GM18526 (cell line): ENCODE data around the gene ADGRD1.

ENCODE experiments used
- POLR2A ChIP-seq: IDR thresholded peaks from 3 replicates; pipeline ENCODE4 v1.6.1; 2011; ENCODE audit not compliant: insufficient read length; ENCODE audit errors: extremely low read depth

The ADGRD1 gene

DNA sequence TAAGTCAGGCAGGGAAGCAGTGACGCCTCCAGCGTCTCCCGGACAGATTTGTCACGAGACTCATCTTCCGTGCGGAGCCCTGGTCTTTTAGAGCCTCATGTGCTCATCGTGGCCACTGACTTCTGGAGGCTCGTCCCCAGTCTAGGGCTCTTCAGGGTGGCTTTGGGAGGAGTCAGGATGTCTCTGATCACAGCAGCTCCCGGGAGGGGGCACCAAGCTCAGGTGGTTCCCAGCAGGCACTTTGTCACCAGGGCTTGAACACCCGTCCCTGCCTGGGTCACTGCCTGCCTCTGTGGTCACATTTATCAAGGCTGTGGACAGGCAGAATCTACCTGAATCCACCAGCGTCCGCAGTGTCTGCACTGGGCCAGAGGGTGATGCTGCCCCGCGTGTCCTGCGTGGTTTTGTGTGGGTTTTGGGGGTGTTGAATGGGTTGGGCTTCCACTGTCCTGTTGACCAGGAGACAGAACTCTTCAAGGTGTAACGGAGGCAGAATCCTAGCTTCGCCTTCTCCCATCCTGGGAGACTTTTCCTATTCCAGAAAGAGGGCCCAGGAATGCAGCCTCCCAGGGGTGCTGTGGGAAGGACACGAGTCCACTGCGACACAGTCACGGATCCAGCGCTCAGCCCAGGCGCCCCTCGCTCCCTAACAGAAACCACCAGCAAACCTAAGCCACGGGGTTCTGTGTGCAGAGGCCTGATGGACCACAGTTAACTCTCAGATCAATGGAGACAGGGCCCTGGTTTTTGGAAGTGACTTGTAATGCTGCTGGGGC lies 132.3 kb downstream of the ADGRD1 start:
- TF ChIP-seq POLR2A = no peak

DNA sequence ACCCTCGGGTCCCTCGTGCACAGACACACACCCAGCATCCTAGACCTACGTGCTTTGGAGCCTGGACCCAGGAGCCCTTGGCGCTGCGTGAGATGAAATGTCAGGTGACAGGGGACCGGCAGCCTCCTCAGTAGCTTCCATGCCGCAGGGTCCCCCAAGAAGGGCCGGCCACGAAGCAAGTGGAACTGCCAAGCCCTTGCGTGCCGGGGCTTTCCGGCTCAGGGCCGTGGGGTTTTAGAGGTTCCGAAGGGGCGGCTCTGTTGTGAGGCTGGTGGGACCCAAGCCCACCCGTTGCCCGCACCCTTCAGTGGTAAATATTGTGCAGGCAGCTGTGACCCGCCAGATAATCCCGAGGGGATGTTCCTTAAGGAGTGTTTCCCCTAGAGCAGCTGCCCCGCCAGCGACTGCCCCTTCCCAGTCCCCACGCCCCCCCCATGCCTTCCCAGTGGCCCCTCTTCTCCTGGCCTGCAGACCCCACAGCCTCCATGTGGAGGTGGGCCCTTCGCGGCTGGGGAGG lies 133.7 kb downstream of the ADGRD1 start:
- no peak for TF ChIP-seq POLR2A

DNA sequence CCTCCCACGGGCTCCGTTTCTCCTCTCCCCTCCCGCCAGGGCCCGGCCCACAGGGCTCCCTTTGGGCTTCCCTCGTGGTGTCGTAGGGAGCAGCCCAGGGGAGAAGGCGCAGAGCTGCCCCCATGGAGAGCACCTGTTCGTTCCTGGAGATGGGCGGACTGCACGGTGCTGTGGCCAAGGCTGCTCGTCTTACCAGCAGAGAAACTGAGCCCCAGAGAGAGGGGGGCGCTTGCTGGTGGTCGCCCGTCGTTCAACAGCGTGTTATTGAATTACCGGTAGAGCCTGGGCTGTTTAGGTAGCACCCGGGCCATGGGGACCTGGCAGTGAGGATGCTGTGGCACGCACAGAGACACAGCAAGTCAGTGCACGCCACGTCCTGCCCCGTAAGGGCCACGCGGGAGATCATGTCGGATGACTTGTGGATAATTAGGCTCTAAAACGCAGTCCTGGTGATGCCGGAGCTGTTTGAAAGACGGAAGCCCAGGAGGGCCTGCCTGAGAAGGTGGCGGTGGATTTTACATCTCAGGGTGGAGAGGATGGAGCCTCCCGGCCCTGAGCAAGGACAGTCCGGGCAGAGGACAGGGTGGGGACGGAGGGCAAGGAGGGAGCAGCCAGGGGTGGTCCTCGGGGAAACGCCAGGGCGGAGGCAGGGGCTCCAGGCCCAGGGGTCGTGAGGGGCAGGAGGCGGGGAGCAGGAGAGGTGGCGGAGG lies 134.4 kb downstream of the ADGRD1 start:
- TF ChIP-seq POLR2A = no peak

DNA sequence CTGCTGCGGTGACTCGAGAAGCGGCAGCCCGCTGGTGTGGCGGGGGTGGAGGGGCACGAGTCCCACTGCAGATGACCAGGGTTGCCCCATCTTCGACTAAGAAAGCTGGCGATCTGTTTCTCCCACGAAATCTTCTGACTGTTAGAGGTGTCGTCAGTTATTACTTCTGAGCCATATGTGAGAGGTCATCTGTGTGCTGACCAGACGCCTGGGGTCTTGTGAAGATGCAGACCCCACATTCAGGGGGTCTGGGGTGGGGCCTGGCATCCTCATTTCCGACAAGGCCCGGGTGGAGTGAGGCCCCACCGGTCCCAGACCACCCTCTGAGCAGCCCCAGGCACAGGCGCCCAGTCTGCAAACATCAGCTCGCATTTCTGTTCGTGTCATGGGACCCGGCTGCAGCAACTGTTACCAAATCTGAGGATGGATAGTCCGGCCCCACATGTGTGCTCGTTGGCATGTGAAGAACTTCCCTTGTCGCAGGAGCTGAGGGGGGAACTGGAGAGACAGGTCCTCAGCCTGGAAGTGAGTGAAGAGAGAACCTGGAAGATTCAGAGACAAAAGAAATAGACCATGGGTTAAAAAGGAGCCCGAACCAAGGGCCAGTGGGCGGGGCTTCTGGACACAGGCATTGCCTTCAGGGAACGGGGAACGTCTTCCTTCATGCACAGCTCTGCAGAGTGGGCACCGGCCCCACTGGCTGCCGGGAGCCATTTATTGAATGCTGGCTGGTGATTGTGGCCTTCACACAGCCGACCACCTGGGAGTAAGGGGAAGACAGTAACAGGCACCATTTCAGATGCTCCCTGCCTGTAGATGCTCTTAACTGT lies 135.2 kb downstream of the ADGRD1 start:
- no peak for TF ChIP-seq POLR2A

DNA sequence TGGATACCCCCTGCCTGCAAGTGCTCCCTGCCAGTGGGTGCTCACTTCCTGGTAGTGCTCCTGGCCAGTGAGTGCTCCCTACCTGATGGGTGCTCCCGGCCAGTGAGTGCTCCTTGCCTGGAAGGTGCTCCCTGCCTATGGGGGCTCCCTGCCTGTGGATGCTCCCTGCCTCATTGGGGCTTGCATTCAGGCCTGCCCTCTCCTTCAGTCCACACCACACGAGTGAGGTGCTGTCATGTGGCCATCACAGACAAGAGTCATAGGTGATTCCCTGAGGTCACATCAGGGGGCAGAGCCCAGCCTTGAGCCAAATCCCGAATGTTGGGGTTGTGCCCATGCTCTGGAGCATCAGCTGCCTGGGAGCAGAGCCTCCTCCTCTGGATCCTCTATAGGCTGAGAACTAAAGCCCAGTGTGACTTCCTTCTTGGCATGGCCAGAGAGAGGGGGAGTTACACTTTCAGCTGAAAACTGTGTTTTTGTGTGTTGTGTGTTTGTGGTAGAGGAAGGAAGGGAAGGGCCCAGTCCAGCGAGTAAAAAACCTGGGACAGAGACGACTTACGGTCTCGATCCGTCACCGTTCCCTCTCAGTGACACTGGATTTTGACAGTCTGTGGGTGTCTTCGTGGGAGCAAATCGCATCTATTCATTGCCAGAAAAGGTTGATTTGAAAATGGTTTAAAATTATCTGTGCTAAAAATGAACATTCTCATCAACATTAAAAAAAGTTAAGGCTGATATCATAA lies 136.0 kb downstream of the ADGRD1 start:
- TF ChIP-seq POLR2A = no peak

DNA sequence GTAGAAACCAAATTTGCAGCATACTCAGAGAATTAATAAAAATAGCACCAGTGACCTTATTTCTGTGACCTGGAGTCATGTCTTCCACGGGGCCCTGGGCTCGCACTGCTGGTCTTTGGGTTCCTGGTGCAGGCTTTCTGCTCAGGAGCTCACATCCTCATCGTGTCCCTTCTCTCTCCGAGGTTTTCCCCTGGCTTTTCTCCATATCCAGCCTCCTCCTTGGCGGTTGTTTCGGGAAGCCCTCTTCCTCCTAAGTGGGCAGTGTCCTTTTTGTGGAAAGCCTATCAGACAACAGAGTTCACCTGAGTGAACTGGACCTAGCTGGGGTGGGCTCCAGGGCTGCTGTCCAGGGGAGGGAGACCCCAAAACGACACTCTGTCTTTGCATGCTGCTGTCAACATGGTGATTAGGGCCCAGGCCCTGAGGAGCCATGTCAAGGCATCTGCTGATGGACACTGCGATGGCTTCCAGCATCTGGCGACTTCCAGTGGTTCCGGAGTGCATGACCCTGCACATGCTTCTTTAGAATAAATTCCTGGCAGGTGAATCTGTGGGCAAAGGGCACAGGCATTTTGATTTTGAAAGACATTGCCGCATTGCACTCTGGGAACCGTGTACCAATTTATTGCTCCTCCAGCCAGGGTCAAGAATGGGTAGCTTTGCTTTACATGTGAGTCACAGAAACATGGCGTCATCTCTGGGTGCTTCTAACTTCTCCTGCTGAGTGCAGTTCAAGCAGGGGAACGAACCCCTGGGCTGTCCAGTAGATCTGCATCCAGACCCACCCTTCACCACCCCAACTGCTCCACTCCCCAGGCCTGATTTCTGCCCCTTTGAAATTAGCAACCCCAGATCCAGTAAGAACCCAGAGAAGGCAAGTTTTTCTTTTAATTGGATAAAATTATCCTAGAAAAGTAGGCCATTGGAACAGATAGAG lies 136.8 kb downstream of the ADGRD1 start:
- no peak for TF ChIP-seq POLR2A

DNA sequence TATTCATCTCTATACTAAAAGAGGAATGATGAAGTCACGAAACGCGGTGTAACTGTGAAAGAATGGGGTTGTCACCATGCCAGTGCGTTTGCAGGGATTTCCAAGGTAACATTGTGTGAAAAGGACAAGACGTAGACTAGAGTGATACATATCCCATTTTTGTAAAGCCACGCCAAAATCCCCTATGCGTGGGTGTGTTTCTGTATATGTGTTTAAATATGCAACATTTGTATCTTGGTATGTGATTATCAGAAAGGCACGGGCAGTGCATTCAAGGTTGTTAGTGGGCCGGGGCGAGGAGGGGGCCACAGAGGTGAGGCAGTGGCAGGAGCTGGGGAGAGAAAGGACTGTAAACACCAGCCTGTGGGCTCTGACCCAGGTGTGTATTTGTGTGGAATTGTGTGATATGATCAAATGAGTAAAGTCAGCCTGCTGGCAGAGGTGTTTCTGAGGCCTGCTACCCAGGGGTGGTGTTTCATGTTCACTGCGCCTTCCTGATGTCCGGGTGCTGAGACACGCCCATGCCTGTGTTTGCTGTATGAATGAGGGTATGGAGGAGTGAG lies 137.8 kb downstream of the ADGRD1 start:
- no peak for TF ChIP-seq POLR2A

DNA sequence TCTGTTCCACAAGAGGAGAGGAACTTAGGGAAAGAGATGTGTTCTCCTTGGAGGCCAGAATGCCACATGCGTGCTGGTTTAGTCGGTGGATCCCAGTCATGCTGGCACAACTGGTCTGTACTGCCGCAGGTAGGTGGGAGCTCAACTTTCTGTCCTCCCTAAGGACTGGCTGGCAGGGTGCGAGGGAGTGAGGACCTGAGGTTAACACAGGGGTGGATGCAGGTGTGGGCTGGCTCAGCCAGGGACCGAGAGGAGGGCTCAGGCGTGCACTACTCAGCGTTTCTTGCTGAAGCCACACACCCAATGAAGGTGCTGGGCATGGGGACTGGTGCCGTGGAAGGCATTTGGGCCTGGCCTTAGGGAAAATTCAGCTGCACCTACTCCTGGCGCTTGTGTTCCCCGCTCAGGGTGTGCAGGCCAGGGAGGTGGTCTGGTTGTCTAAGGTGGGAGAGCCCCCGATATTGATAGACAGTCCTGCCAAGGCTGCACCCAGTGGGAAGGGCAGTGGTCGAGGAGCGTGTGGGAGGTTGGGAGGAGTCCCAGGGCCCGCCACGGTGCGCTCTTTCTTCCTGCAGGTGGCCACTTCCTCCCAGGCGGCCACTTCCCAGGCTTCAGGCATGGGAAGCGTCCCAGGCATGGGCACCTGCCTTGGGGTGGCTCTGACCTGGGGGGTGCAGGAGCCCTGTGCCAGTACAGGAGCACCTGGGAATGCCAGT lies 138.4 kb downstream of the ADGRD1 start:
- TF ChIP-seq POLR2A = no peak

DNA sequence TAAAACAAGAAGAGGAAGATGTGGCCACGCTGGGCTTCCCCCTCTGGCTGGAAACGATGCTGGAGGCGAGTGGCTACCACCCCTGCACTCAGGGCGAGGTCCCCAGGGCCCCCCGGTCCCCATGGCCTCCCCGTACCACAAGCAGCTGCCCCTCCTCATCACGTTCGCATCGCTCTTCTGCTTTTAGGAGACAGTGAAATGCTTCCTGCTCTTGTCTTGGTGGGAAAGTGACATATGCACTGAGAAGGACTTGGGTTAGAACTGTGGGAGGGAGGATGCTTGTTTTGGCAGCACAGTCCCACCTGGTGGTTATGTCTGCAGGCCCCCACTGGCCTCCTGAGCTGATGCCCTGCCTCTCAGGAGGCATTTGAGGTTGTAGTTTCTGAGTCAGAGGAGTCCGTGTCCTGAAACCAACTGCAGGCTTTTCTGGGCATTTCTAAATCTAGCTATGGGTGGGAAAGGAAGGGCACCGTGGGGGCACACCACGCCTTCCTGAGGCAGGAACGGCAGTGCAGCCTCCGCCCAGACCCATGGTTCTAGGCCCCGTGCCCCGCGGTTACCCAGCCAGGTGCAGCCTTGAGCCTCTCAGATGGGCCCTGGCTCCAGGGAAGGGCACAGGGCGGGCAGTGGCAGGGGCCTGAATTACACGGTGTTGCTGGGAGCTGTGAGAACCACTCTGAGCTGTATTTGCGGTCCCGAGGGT lies 139.3 kb downstream of the ADGRD1 start:
- TF ChIP-seq POLR2A = no peak

DNA sequence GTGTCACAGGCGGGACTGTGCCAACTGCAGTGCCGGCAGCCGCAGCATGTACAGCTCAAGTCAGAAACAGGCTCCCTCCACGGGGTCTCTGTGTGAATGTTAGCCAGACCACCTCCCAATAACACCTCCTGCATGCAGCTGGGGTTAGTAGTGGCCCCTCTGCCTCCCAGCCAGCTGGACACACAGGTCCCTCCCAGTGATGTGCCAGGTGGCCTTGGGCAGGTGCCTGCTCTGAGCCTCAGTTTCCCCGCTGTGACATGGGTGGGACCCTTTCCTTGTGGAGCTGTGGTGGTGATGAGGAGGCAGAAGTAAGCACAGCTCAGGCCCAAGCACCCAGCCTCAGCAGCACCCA lies 139.9 kb downstream of the ADGRD1 start:
- no peak for TF ChIP-seq POLR2A

DNA sequence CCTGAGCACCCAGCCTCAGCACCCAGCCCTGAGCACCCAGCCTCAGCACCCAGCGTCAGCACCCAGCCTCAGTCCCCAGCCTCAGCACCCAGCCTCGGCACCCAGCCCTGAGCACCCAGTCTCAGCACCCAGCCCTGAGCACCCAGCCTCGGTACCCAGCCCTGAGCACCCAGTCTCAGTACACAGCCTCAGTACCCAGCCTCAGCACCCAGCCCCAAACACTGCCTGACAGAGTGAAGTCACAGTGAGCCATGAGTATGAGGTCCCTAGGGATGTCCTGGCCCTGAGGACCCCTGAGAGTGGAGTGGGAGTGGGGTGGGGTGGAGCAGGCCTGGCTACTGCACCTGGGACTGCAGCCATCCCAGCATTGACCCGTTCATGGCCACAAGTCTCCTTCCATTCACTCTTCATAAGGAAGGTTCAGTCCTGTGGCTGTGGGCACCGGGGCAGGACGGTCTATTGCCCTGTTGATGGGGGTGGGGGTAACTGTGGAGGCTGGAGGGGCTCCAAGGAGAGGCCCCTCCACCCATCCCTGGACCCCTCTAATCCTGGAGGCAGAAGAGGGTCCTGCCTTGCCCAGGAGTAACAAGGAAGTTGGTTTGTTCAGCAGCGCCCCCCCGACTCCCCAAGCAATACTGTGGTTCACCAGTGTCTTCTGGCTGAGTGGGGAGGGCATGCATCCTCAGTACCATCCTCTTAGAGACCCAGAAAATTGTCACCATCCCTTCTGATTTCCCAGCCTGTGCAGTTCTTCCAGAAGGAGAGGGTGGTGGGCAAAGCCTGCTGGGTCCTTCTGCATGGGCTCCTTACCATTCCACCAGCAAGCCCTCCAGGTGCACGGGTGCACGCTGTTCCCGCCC lies 140.5 kb downstream of the ADGRD1 start:
- TF ChIP-seq POLR2A = no peak
